HG02798 (cell line): Measurements from ENCODE around the gene FAM180A.
"Not testable (repeated sequence)": the region's sequence is repeated elsewhere in the genome, so short reads cannot be mapped to it uniquely, and the experiment has no call there.

ENCODE experiments used
- ATAC-seq: cut with Tn5 transposase; IDR thresholded peaks from one replicate; pipeline ENCODE4 v1.9.1; 2021; ENCODE audit warnings: mild to moderate bottlenecking; ENCODE audit not compliant: unreplicated experiment, poor library complexity

Gene FAM180A

DNA sequence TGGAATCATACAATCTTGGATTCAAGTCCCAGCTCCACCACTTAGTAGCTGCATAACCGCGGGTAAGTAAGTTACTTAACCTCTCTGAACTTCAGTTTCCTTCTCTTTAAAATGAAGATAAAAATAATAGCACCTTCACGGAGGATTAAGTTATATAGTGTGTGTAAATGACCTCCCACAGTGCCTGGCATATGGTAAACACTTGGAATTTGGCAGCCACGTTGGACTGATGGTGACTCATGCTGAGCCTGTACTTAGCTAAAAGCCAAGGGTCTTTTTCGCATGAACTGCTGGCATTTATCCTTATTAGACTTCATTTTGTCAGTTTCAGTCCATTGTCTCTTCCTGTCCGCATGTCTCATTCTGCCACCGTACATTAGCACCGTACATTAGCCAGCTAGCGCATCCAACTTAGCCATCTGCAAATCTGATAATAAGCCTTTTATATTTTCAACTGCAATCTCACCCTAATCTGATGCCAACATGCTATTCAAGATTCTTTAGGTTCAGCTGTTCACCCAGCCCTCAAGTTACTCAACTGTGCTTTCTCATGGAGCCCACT lies 31.9 kb downstream of the FAM180A start:
- ATAC-seq, result no peak

DNA sequence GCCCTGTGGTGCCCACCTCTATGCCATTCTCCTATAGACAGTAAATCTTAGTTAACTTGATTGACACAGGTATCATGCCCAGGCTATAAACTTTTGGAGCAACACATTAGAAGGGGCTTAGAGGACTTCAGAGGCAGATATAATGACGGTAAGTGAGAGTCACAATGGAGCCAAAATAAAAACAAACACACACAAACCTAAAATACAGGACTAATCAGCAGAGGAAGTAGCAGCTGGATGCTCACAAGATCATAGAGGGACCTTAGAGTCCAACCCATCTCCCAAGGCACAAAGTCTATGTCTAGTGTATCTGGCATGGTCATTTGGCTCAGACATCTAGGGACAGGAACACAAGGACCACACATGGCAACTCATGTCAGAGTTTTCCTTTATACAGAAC lies 32.9 kb downstream of the FAM180A start:
- no peak for ATAC-seq

DNA sequence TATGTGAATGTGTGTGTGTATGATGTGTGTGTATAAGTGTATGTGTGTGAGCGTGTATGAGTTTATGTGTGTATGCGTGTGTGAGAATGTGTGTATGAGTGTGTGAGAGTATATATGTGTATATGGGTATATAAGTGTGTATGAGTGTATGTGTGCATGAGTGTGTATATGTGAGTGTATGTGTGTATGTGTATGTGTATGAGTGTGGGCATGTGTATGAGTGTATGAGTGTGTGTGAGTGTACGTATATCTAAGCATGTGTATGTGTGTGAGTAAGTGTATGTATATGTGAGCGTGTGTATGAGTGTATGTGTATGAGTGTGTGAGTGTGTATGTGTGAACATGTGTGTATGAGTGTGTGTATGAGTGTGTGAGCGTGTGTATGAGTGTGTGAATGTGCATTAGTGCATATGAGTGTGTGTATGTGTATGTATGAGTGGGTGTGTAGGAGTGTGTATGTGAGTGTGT lies 33.5 kb downstream of the FAM180A start:
- ATAC-seq, result no peak

DNA sequence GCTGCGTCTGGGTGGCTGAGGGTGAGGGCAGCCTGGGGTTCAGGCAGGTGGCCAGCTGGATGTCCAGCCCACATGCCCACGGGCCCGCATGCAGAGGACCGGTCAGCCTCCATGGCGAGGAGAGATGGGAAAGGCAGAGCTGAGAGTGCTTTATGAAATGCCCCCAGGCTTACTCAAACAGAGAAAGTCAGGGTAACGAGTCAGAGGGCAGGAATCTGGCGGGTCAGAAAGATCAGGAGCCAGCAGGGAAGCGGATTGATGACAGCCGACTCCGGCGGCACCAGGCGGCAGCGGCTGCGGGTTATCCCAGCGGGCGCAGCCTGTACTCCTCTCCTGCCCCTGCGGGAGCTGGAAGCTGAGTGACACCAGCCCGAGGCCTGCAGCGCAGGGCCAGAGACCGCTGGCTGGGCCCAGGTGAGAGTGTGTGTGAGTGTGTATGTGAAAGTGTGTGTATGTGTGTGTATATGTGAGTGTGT lies 34.0 kb downstream of the FAM180A start:
- no peak for ATAC-seq

DNA sequence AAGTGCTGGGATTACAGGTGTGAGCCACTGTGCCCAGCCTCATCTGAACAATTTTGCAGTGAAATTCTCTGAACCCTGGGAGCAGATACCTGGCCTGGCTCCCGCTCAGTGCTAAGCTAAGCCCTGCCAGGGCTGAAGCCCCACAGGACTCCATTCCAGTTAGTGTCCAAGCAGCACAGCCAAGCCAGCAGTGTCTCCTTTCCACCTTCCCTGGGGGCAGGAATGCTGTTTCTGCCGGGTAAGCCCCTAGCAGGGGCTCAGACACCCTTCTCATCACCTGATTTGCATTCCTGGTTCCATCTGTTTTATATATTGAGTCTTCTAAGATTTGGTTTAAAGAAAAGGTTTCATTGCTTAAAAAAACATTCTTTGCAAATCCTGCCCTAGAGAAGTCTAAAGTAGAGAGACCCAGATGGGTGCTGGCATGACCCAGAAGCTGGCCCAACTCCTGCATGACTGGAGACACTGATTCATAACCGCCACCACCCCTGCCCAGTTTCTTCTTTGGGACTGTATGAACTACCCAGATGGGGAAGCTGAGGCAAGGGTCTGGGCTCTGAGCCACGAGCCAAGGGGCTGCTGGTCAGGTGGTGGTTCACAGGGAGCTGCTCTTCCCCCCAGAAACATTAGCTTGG lies 34.7 kb downstream of the FAM180A start:
- ATAC-seq, result no peak

DNA sequence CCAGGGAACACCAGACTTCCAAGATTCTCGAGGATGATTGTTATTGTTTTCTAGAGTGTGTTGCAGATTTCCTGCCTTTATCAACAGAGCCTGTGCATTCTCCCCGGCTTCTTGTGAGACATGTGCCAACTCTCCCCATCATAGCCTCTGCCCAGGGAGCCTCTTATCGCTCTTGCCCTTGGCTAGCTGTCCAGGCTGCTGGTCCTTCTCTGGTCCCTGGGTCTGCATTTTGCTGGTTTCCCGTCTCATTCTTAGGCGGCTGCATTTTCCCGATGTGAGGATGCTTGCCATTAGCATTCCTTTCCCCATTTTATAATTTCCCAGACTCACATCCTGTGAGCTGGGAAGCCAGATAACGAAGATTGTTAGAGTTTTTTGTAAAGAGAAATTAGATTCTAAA lies 35.8 kb downstream of the FAM180A start:
- ATAC-seq, result no peak

DNA sequence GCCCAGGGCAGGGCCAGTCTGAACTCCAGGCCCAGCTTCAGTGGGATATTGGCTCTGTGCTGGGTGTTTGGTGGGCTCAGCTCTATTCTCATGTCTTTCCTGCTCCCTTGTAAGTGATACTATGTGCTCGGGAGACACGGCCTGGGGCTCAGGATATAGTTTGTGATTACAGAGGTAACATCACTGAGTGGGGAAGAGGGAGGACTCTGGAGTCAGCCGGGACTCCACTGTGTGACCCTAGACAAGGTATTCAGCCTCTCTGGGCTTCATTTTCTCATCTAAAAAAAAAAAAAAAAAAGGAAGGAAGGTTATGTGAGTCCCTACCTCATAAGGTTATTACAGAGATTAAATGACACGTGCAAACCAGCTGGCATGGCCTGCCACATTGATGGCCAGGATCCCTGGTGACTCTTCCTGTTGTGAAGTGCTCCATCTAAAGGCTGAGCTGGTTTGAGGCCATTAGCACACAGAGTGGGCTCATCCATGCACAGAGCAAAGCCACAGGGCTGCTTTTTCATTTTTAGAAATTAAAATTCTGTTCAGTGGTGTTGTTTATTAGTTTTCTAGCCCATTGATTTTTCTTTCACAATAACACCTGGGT lies 36.3 kb downstream of the FAM180A start:
- no peak for ATAC-seq

DNA sequence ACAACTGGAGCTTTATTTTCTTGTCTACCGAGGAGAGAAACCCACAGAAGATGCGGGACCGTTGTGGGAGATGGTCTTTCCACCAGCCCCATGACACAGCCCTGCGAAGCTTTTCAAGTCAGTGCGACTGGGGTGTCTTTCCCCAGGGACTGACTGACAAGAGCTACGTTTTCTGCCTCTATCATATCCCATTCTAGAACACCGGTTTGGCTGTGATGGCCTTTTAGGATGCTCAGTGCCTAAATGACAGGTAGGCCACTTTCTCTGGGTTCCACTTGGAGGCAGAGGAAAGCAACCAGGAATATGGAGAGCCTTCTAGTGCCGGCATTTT lies 37.5 kb downstream of the FAM180A start:
- peak; percentile 5 for ATAC-seq

DNA sequence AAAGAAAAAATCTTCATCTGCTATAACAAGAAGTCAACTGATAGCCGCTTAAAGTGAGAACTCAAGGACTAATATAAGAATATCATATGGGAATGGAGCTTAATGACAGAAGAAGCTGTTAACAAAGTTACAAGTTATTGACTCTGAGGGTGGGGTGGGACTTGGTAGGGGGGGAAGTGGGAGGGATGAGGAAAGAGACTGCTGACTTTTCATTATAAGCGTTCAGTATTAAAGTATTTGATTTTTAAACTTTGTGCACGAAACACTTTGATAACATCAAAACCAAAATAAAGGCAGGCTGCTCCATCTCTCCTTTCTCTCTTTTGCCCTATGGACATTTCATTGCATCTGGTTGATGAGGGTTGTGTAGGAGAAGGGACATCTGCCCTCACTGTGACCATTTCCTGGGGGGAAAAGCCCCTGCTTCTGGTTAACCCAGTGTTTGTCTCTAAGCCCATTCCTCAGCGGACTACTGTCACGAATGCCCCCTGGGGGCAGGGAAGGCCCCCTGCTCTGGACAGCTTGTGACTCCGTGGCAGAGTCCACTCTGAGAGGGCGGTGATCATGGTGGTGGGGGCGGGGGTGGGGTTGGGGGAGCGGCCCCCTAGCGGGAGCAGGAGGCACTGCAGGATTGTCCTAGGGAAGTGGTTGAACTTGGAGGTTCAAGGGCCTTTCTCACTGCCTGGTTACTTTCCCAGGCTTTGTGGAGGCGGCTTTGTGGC lies 38.0 kb downstream of the FAM180A start:
- ATAC-seq, result peak; percentile 53

DNA sequence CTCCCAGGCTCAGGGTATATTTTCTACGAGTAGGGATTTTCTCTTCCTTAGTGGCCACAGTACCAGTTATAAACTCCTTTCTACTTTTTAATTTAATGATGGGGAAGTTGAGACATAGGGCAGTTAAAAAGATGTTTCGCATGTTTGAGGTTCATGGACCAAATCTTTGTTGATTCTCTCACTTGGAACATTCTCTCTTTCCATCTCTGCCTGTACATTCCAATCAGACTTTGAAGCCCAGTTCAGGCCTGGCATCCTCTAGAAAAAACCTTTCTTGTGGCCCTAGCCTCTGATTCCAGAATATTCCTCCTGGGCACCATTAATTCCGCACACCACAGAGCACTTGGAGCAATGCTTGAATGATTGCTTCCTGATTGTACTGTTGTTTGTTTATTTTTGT lies 39.1 kb downstream of the FAM180A start:
- ATAC-seq, result no peak

DNA sequence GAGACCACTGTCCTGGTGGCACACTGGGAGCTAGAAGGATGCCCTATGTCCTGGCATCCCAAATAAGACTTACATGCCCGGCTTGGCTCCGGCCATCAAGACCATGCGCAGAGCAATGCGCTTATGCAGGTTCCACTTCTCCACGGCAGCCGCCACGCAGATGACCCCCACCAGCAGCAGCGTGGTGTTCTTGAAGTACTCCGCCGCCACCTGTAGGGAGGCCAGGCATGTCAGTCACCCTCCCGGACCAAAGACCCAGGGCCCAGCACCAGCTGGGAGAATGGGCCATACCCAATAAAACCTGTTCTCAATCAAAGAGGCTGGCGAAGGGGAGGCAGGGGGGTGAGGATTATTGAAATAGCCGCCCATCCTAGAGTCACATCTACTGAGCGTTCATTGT lies 40.6 kb downstream of the FAM180A start:
- no peak for ATAC-seq

DNA sequence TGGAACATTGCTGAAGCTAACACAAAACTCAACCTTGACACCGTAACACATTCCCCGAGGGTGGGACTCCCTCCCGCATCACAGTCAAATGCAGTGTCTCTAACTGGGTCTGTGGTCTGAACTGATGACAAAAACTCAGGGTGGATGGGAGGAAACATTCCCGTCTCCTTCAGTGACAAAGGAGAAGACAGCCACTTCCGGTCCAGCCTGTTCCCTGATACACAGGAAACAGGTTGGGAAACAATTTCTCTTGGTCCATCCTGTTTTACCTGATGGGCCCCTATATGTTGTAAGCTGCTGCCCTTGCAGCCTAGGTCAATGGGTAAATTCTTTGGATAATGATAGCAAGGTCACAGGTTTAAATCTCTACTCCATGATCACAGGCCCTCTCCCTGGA lies 41.0 kb downstream of the FAM180A start:
- ATAC-seq, result no peak

DNA sequence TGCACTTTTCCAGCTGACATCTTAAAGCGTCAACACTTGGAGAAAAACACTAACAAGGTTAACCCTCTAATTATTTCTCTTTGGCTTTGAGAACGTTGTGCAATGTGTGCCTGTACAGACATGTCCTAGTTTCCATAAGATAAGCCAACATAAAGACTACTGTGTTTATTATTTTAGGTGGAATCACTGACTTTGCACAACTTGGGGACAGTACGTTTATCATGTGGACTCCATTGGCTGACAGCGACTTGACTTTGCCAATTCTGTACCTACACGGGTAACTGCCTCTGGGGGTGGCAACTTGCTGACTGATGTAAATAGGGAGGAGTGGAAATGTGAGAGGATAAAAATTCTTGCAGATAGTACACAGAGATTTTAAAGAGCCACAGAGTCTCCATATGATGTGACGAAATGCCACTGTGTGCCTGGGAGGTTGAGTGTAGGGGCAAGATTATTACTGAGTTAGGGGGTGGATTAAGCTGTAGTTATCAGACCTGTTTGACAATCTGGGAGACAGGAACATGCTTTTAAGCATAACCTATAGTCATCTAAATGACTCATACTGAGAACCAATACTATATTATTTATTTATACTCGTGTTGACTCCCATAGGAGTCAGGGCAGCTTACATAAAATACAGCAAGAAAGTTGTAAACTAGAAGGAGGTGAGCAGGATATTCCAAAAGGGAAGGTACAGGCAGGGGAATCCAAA lies 41.6 kb downstream of the FAM180A start:
- ATAC-seq, result no peak

DNA sequence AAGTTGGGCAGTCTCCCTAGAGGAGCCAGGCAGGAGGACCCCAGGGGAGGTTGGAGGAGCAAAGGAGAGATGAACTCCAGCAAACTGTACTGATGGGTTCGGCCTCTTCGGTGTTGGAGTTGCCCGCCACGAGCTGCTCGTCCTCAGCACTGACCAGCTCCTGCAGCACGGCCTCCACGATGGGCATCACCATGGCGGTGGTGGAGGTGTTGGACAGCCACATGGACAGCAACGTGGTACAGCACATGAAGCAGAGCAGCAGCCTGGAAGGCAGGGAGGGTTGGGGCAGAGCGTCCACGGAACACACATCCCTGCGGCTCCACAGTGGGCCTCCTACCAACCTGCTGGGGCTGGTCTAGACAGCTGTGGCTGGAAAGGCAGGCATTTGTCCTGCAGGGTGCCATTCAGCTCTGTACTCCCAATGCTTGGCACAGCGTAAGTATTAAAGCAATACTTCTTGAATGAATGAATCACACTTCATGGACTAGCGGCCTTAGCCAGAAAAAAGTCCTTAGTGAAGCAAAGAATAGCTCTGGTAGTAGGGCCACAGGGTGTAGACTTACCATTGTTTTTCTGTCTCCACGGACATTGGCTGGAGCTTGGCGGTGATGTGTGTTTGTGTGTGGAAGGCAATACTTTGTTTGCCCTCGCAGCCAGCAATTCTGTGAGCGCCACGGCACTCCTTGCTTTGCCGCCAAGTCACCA lies 42.4 kb downstream of the FAM180A start:
- no peak for ATAC-seq

DNA sequence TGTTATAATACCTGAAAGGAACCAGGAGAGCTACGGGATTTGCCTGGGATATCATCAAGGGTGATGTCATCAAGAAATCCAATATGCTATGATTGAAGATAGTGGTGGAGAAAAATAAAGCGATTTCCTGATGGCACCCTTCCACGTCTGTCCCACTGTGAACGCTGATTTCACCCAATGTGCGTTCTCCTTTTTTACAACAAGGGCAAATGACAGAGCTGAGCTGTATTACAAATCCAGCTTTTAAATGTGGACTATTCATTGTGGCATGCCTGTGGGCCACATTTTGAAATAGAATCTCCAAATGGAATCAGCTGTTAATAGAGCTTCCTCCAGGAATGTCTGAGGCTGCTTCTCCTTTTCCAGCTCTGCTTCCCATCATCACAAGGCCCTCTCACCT lies 43.9 kb downstream of the FAM180A start:
- ATAC-seq, result no peak

DNA sequence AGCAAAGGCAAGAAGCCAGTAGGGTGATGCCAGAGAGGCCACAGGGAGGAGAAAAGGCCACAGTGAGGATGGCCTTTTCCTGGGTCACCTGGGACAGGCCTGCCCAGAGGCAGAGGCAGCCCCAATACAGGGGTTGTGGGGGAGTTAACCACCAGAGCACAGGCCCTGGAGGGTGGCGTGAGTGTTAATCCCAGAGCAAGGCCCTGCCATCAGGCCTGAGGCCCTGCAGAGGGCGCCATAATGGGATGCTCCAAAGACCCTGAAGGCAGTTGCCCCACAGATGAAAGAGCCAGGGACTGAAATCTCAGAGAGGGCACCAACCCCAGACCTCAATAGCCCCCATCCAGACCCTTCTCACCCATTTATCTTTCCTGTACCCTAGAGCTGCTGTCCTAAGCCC lies 44.5 kb downstream of the FAM180A start:
- ATAC-seq, result no peak

DNA sequence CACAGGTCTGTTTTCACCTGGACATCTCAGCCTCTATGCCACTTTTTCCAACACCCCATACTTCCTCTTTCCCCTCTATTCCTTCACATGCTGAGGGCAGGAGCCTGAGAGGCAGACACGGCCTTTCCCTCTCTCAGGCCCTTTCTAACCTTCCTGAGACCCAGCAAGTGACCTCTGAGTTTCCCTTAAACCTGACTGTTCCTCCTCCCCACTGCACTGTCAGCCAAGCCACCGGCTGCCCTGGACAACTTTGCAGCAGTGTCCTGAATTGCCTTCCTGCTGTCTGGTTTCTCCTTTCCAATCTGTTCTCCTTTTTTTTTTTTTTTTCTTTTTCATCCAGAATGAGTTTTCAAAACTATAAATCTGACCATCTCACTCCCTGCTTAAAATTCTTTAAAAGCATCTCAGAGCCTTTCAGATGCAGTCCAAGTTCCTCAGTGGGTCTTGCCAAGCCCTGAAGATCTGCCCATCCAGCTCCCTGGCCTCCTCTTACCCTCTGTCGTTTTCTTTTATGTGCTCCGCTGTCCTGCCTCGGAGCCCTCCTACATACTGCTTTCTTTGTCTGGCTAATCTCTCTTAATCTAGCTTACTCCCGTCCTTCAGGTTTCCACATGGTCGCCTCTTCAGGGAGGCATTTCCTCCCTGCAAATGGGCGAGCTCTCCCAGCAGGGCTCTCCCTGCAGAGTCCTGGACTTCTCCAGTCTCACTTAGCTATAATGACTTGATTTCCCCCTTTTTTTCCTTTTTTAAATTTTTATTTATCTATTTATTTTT lies 51.1 kb downstream of the FAM180A start:
- no peak for ATAC-seq

DNA sequence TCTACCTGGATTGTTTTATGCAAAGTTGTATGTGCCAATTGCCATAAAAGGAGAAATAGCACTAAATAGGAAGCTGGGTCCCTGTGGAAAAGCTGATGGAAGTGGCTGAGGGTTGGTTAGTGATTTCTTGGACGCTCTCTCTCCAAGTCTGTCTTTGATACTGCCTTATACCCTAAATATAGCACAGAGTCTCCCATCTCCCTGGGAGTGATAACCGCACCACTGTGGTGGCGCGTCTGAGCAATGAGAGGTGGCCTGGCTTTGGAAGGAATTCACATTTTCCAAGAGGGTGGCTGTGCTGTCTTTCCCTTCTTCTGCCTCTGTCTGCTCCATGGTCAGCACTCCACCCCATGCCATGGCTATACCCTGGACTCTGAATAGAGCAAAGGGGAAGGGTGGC lies 55.1 kb downstream of the FAM180A start:
- ATAC-seq, result no peak

DNA sequence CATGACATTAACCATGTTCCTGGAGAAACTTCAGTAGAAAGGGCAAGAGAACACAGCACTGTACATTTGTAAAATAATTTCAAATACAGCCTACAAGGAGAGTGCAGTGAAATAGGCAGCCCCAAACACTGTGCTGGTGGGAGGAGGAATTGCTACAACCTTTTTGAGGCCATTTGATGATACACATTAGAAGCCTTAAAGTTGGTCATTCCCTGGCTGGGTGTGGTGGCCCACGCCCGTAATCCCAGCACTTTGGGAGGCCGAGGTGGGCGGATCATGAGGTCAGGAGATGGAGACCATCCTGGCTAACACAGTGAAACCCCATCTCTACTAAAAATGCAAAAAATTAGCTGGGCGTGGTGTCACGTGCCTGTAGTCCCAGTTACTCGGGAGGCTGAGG lies 56.0 kb downstream of the FAM180A start:
- ATAC-seq, result not testable (repeated sequence)
